ENCODE measurements around the gene PPP1R9A. TPM values are rescaled to one million over a fixed set of nuclear protein-coding genes. Genes with fewer than 3 reads are reported as not detected.

PPP1R9A gene
- total RNA-seq, 4 donors from 2014 or later, result 22.4 to 27.5 (median 23.3) TPM

DNA sequence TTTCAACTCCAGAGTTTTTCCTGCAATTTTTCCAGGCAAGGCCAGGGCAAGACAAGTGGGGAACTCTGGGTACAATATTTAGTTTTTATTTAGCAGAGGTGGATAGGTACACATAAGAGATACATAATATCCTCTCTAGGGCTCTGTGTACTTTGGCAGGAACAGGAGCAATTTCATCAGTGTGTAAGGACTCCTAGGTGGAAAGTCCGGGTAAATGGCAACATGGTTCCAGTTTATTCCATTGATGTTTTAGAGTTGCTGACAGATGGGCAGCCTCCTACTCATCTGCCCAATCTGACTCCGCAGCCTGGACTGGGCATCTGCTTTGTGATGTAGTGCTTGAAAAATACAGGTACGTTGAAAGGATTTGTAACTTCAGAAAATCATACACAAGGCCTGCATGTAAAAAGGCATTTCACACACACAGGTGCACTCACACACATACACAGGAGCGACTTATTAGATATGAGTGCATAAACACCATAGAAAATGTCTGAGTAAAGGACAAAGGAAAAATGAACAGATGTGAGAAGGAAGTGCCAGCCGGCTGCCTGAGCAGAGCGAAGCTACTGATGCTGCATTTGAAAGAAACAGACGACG lies 411.2 kb downstream of the PPP1R9A start:
- no peak overlapping the region for H3K27ac ChIP-seq (replicated peaks in 1 of 4)
- peaks cover 0 to under 1% (median 0%) of the 10 kb centered on the region in 4 donors for H3K27me3 ChIP-seq
- H3K9me3 ChIP-seq, result no peaks in the 10 kb centered on the region
- intact Hi-C loops (cut with DNase I), result no loop called here
- no peaks in the 10 kb centered on the region for H3K4me1 ChIP-seq
- no peak overlapping the region for H3K4me3 ChIP-seq
- DNase-seq (ENCODE audit: extremely low spot score), result peak; percentile 68
- 86% methylated on average over 8 of the region's 8 CpGs for WGBS
- TF ChIP-seq POLR2A (IDR thresholded peaks at IDR 0.05; ENCODE audit: low read depth), result no peak
- no peak for TF ChIP-seq EP300 (IDR thresholded peaks at IDR 0.05)
- TF ChIP-seq, protein P1, sequence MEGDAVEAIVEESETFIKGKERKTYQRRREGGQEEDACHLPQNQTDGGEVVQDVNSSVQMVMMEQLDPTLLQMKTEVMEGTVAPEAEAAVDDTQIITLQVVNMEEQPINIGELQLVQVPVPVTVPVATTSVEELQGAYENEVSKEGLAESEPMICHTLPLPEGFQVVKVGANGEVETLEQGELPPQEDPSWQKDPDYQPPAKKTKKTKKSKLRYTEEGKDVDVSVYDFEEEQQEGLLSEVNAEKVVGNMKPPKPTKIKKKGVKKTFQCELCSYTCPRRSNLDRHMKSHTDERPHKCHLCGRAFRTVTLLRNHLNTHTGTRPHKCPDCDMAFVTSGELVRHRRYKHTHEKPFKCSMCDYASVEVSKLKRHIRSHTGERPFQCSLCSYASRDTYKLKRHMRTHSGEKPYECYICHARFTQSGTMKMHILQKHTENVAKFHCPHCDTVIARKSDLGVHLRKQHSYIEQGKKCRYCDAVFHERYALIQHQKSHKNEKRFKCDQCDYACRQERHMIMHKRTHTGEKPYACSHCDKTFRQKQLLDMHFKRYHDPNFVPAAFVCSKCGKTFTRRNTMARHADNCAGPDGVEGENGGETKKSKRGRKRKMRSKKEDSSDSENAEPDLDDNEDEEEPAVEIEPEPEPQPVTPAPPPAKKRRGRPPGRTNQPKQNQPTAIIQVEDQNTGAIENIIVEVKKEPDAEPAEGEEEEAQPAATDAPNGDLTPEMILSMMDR (IDR thresholded peaks at IDR 0.05), result no peak
- no peak for TF ChIP-seq POLR2AphosphoS5 (IDR thresholded peaks at IDR 0.05)
- no peaks in the 10 kb centered on the region for H3K36me3 ChIP-seq

DNA sequence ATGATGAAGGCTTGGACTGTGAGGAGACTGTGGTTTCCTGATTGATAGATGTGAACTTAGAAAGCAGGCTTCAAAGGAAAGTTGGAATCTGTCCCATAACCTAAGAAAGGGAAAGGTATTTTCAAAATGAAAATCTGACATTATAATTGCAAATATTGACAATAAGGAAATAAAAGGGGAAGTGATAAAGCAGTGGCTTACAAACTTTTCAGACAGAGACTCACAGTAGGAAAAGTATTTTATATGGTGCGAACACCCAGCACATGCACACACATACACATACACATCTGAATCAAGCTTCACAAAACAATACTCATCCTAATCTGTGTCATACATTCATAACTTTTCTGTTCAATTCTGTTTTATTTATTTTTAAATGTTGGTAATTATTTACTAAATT lies 412.2 kb downstream of the PPP1R9A start:
- H3K27ac ChIP-seq (replicated peaks in 1 of 4), result no peak overlapping the region
- 97% methylated on average over 1 of the region's 1 CpG for WGBS
- DNase-seq (ENCODE audit: extremely low spot score), result peak; percentile 42
- no peaks in the 10 kb centered on the region for H3K9me3 ChIP-seq
- intact Hi-C loops (cut with DNase I), result no loop called here
- no peaks in the 10 kb centered on the region for H3K36me3 ChIP-seq
- no peaks in the 10 kb centered on the region for H3K4me1 ChIP-seq
- no peak overlapping the region for H3K4me3 ChIP-seq
- H3K27me3 ChIP-seq, result peaks cover 0 to 10% (median 0%) of the 10 kb centered on the region in 4 donors
- no peak for TF ChIP-seq POLR2A (IDR thresholded peaks at IDR 0.05; ENCODE audit: low read depth)
- TF ChIP-seq EP300 (IDR thresholded peaks at IDR 0.05), result no peak
- TF ChIP-seq, protein P1 (IDR thresholded peaks at IDR 0.05), result no peak
- no peak for TF ChIP-seq POLR2AphosphoS5 (IDR thresholded peaks at IDR 0.05)

DNA sequence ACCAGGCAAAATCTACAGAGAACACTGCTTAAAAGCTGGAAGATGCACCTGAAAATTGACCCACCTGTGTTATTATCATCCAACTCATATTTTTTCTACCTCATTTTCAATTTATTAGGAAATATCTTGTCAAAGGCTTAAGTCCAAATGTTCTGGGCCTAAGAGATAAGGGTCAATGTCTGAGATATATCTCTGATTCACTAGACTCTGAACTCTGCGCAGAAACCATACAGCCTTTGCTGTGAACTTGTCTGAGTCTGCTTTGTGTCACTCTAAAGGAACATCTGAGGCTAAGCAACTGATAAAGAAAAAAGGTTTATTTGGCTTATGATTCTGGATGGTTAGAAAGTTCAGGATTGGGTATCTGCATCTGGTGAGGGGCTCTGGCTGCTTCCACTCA lies 413.3 kb downstream of the PPP1R9A start:
- no peak for DNase-seq (ENCODE audit: extremely low spot score)
- Histone ChIP-seq H3K4me1 (no peaks in the 10 kb centered on the region), H3K9me3 (no peaks in the 10 kb centered on the region), H3K36me3 (no peaks in the 10 kb centered on the region), H3K27ac (replicated peaks in 1 of 4) (no peak overlapping the region), H3K4me3 (no peak overlapping the region), H3K27me3 (peaks cover 0 to 21% (median 1%) of the 10 kb centered on the region in 4 donors)
- 100% methylated on average over 1 of the region's 1 CpG for WGBS
- intact Hi-C loops (cut with DNase I), result no loop called here
- TF ChIP-seq, protein P1 (IDR thresholded peaks at IDR 0.05), result no peak
- TF ChIP-seq POLR2A (IDR thresholded peaks at IDR 0.05; ENCODE audit: low read depth) (no peak), POLR2AphosphoS5 (IDR thresholded peaks at IDR 0.05) (no peak), EP300 (IDR thresholded peaks at IDR 0.05) (no peak)

DNA sequence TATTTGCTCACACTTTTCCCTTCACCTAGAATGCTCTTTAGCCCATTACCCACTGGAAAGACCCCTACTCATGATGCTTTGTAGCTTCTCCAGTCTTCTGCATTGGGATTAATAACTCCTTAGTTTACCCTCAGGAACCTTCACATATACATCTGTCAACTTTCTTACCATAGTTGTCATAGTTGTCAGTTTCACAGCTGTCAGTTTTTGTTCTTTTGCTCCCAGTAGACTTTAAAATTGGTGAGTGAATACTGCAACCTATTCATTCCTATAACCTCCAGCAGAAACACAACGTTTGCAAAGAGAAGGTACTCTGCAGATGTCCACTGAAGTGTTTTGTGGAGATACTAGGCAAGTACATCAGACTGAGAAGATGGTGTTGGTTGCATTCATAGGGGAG lies 414.3 kb downstream of the PPP1R9A start:
- 74% methylated on average over 1 of the region's 1 CpG for WGBS

More for the DNA sequence above, 414.3 kb downstream of the PPP1R9A start:
- intact Hi-C loops (cut with DNase I), result no loop called here
- Histone ChIP-seq H3K27me3 (peaks cover 0 to 27% (median 3%) of the 10 kb centered on the region in 4 donors), H3K27ac (replicated peaks in 1 of 4) (no peak overlapping the region), H3K4me3 (no peak overlapping the region), H3K4me1 (no peaks in the 10 kb centered on the region), H3K36me3 (no peaks in the 10 kb centered on the region), H3K9me3 (no peaks in the 10 kb centered on the region)
- TF ChIP-seq POLR2A (IDR thresholded peaks at IDR 0.05; ENCODE audit: low read depth) (no peak), EP300 (IDR thresholded peaks at IDR 0.05) (no peak), POLR2AphosphoS5 (IDR thresholded peaks at IDR 0.05) (no peak)
- TF ChIP-seq, protein P1 (IDR thresholded peaks at IDR 0.05), result no peak
- no peak for DNase-seq (ENCODE audit: extremely low spot score)

All from esophagus muscularis mucosa (tissue), 4 donors.